Stromal cell of bone marrow (primary cell): ENCODE results near the gene EIF2S1.
"Not testable (repeated sequence)": the region's sequence is repeated elsewhere in the genome, so short reads cannot be mapped to it uniquely, and the experiment has no call there.

Experiments used
- DNase-seq: peaks from one replicate; pipeline ENCODE4 v3.0.0-alpha.2; 2012; ENCODE audit warnings: low read depth

The EIF2S1 gene

DNA sequence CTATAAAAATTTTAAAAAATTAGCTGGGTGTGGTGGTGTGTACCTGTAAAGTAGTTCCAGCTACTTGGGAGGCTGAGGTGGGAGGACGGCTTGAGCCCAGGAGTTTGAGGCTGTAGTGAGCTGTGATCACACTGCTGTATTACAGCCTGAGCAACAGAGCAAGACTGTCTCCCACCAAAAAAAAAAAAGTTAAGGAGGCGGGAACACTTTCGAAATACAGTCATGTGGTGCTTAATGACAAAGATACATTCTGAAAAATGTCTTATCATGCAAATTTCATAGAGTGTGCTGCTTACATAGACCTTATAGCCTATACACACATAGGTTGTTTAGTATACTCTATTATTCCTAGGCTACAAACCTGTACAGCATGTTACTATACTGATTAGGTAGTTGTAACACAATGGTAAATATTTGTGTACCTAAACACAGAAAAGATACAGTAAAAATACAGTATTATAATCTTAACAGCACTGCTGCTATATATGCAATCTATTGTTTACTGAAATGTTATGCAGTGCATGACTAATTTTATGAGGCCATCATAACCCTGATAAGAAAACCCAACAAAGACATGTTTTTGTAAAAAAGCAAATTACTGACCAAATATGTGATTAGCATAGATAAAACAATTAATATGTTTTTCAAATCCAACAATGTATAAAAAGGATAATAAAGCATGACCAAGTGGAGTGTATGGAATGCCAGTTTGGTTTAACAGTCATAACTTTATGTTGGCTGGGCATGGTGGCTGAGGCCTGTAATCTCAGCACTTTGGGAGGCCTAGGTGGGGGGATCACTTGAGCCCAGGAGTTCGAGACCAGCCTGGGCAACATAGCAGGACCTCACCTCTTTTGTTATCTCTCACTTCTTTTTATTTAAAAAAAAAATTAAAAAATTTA, 11.4 kb downstream of the EIF2S1 start:
- no peak for DNase-seq

DNA sequence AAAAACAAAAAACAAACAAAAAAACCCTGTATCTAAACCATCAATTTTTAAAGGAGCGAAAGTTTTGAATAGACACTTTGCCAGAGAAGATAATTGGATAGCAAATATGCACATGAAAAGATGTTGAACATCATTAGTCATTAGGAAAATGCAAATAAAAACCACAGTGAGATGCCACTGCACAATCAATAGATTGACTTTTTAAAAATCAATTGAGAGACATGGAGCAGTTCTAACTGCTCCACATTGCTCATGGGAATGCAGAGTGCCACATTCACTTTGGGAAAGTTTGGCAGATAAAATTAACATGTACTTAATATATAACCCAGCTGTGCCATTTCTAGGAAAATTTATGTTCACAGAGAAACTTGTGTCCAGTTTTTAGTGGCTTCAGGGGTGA, 12.7 kb downstream of the EIF2S1 start:
- DNase-seq = no peak

DNA sequence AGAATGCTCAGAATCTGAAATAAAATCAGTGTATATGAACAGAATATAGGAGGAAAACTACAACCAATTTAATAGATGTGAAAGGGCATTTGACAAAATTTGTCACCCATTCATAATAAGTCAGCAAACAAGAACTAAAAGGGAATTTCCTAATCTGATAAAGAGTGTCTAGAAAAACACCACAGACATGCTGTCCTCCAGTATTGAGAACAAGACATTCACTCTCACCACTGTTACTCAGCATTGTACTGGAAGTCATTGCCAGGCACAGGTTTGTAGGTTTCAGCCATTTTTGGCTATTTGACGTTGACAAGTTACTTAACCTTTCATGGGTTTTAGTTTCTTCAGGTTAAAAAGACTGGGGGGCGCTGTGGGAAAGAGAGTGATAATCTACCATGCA, 13.2 kb downstream of the EIF2S1 start:
- no peak for DNase-seq

DNA sequence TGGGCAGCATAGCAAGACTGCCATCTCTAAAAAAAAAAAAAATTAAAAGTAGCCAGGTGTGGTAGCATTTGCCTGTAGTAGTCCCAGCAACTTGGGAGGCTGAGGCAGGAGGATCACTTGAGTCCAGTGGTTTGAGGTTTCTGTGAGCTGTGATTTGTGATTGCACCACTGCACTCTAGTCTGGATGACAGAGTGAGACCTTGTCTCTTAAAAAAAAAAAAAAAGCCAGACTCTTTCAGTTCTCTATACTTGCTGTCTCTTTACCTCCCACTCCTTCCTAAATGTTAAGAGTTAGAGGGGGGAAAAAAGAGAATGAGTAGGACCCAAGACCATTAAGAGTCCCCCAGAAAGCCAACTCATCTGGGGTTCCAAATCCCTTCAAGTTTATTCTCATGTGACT, 17.8 kb downstream of the EIF2S1 start:
- DNase-seq = no peak

DNA sequence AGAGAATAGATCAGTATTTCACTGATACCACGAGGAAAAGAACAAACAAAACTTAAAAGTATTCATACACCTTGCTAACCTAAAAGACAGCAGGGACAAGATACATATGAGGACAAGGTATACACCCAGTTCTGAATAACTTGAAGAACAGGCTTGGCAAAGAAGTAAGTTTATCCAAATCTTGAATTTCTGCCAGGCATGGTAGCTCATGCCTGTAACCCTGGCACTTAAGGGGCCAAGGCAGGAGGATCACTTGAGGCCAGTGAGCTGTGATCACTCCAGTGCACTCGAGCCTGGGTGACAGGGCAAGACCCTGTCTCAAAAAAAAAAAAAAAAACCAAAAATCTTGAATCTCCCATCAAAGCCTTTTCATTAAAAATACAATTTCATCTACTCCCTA, 25.0 kb downstream of the EIF2S1 start:
- no peak for DNase-seq

DNA sequence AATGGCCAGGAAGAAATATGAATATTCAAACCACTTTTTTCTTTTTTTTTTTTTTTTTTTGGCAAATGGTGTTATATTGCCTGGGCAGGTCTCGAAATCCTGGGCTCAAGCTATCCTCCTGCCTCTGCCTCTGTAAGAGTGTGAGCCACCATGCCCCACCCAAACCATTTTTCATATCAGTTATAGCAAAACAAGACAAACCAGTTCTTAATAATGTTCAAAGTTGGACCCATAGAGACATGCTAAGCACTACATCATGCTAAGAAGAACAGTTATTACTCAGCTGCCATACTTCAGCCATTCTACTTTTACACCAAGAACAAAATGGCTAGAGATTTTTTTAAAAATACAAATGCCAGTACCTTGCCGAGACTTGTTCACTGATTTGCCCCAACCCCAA, 25.5 kb downstream of the EIF2S1 start:
- DNase-seq = no peak

DNA sequence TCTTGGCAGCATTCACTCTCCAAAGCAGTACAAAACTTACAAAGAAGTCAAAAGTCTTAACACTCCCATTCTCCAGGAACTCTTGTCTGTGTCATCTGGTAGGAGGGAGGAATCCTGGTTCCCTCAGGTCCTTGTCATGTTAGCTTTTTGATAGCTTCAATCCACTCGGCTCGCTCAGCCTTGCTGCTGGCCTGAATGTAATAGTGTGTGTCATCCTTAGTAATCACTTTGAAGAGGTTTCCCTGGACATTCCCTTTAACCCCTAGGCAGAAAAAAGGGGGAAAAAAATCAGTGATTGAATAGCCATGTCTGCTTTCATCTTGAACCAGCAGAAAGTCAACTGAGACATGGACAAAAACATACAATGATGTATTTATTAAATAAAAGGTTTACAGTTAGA, 27.1 kb downstream of the EIF2S1 start:
- DNase-seq = no peak

DNA sequence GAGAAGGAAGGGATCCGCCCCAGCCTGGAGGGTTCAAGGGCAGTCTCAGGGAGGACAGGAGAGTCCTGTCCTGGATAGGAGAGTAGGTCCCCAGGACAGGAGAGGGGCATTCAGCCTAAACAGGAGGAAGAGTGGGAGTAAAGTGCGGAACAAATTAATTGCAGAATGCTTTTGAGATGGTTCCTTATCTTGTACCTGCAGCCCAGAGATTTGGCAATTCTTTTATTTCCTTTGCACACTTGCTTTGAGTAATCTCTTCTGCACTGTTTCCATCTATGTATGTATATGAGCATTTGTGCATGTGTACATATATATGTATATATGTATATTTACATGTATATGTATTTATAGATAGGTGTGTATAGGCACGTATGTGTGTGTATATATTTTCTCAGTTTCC, 29.1 kb downstream of the EIF2S1 start:
- DNase-seq = no peak

DNA sequence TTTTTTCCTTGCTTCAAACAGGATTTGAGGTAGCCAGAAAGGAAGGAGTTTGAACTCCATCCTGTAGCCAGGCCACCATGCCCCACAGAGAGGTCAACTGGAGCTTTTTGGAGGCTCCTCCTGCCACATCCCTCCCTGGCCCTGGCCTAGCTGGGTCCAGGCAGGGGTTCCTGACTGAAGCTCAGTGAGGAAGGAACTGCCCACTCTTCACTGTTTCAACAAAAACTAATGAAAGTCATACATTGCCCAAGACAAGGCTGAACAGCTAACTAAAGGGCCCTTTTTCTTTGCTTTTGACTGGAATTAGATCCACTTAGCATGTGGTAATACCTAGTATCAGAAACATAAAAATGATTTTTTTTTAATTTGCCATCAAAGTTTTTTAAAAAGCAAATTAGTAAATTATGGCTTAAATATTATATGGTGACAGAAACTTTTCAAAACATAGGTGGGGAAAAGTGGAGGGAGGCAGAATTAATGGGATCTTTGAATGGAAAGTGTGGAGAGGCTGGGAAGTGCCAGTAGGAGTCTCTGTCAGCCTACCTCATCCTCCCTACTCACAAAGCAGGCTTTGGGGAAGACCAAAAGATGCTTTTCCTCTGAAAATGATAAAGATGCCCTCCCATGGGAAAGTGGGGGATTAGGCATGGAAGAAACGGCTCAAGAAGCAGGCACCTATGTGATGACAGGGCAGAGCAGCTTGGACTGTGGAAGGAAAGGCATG, 29.8 kb downstream of the EIF2S1 start:
- DNase-seq = no peak

DNA sequence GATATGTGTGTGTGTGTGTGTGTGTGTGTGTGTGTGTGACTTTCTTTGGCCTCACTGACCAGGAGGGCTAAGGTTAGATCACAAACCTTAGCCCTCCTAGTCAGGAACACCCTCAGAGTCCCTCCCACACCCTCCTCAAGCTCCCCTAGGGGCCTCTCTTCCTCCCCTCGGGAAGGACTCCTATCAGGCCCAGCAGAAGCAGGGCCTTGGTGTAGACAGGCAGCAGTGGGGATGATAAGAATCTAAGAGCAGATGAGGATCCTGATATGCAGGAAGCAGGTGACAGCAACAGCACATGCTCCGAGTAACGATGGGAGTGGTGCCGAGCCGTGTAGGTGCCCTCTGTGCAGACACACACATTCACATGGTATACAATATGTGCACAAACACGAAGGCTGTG, 31.1 kb downstream of the EIF2S1 start:
- DNase-seq = no peak

DNA sequence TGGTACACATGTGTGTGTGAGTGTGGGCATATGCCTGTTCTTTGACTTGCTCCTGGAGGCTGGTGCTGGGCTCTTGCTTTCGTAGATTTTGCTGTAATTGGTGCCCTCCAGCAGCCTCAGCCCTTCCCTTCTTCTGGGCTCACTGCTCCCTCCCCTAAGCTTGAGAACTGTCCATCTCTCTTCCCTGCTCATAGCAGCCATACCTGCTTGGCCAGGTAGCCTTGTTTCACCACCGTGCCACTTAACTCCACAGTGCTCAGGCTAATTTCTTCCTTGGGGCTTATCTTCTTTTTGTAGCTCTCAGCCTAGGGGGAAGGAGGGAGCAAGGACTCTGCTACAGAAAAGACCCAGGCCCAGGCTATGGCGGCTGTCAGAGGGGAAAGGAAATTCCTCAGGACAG, 32.0 kb downstream of the EIF2S1 start:
- no peak for DNase-seq

DNA sequence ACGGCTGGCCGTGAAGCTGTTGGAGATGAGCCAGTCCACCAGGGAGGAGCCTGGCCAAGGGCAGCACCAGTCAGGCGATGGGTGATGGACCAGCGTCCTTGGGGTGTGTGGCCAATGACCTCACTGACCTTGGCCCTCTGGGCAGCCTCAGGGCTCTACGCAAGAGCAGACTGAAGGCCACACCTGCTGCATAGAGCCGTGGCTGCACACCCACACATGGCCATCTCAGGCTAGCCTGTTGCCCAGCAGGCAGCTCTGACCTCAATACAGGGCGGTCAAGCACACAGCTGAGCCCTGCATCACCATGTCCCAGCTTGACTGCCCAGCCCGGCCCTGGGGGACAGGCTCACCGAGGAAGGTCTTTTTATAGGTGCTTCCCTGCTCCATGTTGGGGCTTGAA, 32.7 kb downstream of the EIF2S1 start:
- DNase-seq = no peak

DNA sequence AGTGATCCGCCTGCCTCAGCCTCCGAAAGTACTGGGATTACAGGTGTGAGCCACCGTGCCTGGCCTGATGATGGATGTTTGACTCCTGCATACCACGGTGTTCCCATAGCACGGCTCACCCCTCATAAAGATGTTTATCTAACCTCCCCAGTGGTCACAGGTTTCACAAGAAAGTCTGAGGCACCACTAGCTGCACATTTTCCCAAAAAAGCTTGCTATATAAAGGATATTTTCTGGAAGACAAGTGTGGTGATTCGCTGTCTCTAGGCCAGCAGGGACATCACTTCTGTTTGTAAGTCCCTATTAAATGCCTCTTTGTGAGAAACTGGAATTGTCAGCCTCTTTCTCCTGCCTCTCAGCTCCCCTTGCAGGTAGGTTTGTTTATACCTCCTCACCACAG, 33.6 kb downstream of the EIF2S1 start:
- no peak for DNase-seq

DNA sequence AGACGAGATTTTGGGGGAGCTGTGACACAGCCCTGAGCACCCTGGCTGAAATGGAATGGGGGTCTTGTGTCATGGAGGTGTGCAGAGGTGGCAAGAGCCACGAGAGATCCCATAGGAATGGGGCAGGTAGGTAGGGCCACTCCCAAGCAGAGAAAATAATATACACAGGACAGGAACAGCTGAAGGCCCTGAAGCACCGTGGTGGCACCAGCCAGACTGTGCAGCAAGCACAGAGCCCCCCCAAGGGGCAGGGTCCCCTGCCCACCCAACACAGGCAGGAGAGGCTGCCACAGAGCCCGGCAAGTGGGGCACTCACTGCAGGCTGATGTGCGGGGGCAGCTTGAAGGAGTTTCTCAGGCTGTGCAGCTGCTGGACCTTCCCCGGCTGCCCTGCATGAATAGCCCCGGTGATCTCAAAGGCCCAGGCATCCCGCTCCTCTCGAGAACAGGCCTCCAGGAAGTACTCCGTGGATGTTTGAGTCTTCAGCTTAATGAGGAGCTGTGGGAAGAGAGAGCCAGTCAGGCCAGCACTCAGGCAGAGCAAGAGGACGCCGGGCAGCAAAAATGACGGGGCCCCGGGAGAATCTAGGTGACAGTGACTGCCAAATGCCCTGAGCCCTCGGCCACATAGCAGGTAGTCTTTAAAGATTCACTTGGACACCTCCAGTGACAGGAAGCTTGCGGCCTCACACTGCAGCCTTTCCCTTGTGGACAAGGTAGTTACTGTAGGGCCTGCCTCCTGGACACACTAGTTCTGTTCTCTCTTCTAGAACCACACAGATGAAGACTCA, 35.2 kb downstream of the EIF2S1 start:
- DNase-seq = no peak

DNA sequence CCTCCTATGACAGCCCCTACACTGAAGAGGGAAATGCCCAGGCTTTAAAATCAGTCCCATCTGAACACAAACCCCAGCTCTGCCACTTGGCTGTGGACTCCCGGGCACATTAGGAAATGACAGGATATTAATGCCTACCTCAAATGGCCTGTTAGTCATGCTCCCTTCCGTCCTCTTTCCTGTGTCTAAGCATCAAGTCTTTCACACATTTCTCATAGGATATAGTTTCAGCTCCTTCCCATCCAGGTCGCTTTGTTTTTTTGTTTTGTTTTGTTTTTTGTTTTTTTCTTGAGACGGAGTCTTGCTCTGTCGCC, 35.7 kb downstream of the EIF2S1 start:
- no peak for DNase-seq

DNA sequence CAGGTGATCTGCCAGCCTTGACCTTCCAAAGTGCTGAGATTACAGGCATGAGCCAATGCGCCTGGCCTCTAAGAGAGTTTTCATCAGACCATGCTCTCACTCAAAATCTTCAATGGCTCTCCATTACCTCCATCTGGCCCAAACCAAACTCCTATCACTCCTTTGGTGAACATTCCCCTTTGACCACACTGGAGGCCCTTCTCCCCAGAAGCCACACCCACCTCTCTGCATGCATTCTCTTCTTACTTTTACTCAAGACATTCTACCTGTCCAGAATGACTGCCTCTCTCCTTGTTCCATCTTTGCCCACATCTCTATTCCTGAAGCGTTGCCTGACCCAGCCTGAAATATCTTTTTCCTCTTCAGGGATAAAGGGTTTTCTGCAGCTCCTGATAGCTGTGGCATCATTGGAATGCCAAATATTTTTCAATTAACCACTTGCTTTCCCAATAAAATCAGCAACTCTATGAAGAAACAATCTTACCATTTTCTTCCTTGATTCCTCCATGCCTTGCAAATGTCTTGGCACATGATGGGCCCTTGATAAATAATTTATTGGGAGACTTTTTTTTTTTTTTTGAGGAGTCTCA, 36.3 kb downstream of the EIF2S1 start:
- no peak for DNase-seq

DNA sequence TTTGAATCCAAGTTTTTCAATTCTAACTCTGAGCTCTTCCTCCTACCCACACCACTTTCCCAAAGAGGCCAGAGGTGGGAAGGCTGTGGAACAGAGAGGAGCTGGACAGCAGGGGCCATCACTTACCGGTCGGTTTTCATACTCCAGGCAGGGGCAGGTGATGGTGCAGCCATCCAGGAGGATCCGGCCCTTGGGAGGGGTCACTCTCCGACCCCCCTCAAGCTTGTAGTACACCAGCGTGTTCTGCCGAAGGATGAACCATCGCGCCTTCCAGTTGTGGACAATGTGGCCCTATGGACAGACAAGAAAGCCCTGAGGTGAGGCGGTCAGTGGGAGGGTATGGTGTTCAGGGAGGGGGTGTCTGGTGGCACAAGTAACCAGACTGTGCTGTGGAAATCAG, 37.4 kb downstream of the EIF2S1 start:
- no peak for DNase-seq

DNA sequence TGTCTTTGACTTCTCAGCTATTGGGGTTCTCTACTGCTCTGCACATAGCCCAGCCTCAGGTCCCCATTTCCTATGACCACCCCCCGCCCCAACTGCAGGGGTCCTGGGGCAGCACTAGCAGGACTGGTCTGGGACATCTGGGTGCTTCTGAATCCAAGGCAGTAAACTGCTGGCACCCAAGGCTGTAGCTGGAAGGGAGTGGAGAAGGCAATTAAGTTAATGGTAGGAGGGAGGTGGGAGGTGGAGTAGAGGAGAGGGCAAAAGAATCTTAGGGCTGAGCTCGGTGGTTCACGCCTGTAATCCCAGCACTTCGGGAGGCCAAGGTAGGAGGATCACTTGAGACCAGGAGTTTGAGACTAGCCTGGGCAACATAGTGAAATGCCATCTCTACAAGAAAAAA, 40.3 kb downstream of the EIF2S1 start:
- no peak for DNase-seq

DNA sequence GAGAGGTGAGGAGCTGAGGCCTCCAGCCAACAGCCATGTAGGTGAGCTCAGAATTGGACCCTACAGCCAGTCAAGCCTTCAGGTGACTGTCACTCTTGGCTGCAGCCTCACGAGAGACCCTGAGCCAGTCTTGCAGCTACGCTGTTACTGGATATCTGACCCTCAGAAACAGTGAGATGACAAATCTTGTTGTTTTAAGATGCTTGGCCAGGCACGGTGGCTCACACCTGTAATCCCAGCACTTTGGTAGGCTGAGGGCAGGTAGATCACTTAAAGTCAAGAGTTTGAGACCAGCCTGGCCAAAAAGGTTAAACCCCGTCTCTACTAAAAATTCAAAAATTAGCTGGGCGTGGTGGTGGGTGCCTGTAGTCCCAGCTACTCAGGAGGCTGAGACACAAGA, 45.6 kb downstream of the EIF2S1 start:
- DNase-seq = no peak

DNA sequence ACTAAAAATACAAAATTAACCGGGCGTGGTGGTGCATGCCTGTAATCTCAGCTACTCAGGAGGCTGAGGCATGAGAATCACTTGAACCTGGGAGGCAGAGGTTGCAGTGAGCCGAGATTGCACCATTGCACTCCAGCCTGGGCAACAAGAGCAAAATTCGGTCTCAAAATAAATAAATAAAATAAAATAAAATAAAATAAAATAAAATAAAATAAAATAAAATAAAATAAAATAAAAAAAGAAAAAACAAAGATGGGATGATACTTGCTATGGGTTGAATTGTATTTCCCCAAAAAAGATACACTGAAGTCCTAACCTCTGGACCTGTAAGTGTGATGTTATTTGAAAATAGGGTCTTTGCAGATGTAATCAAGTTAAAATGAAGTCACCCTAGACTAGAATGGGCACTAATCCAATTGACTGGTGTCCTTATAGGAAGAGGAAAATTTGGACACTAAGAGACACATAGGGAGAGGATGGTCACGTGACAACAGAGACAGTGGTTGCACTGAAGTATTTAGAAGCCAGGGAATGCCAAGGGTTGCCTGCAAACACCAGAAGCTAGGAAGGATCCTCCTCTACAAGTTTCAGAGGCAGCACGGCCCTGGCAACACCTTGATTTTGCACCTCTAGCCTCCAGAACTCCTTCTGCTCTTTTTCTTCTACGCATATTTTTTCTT, 48.1 kb downstream of the EIF2S1 start:
- DNase-seq = not testable (repeated sequence)

DNA sequence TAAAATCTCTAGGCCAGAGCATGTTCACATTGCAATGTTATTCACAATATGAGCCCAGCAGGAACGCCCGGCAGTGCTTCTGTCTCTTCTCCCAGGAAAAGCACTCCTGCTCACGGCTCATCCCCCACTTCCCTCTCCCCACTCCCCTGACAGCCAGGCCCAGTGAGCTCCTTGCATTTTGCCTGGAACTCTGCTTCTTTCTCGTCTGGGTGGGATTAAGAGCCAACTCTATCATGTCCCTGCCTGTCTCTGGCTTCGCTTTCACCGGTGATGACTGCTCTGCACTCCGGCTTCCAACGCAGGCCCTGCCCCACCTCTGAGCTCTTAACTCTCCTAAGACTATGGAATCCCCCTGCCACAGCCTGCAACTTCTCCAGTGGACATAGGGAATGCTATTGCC, 49.3 kb downstream of the EIF2S1 start:
- DNase-seq = no peak

DNA sequence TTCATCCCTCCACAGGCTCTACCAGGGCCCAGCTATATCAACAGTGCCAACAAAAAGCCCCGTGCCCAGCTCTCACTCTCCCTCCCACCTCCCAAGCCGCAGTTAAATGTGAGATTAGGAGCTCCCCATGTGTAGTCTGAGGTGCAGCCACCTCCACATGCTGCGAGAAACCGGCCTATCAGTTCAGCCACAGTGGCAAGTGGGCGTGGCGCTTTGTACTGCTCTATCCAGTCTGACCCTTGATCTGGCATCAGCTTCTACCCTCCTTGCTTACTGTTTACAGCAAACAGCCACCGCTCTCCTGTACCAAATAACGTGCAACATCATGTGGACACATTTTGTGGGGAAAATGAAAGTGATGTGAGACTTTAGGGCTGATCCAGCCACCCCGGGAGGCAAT, 50.2 kb downstream of the EIF2S1 start:
- DNase-seq = no peak
